Left kidney (tissue), 2 donors: ENCODE data around the gene RBMS3. TPM values are rescaled to one million over a fixed set of nuclear protein-coding genes. Genes with fewer than 3 reads are reported as not detected.

Source experiments
- DNase-seq: peaks from one replicate; pipeline ENCODE4 v3.0.0-alpha.2; 2013
- polyA plus RNA-seq: library from polyadenylated mRNA; unstranded; fragments of 120-200 nt; gene quantifications from one replicate; pipeline ENCODE4 v1.2.1, GENCODE V29; 2013; ENCODE audit not compliant: insufficient read length

RBMS3 gene
- polyA plus RNA-seq, 1 donor: 15.4 TPM

- DNase-seq: no peak
These were observed 402.4 kb downstream of the RBMS3 start for GRCh38 chr3:29683018-29683993.

- no peak for DNase-seq
These were observed 406.2 kb downstream of the RBMS3 start for GRCh38 chr3:29686889-29687592.

- no peak for DNase-seq
These were observed 409.9 kb downstream of the RBMS3 start for GRCh38 chr3:29690686-29691353.

GRCh38 chr3:29693863-29694262, 413.0 kb downstream of the RBMS3 start:
- no peak for DNase-seq

- no peak for DNase-seq
These were observed 413.5 kb downstream of the RBMS3 start for GRCh38 chr3:29694331-29694730.

GRCh38 chr3:29694783-29695182, 413.9 kb downstream of the RBMS3 start:
- no peak for DNase-seq

- no peak for DNase-seq
These were observed 414.3 kb downstream of the RBMS3 start for GRCh38 chr3:29695201-29695600.

- no peak for DNase-seq
These were observed 414.9 kb downstream of the RBMS3 start for GRCh38 chr3:29695643-29696198.

GRCh38 chr3:29696311-29696710, 415.4 kb downstream of the RBMS3 start:
- DNase-seq: no peak

GRCh38 chr3:29697989-29698388, 417.1 kb downstream of the RBMS3 start:
- no peak for DNase-seq

GRCh38 chr3:29700256-29700655, 419.4 kb downstream of the RBMS3 start:
- DNase-seq: no peak

GRCh38 chr3:29701326-29701983, 420.6 kb downstream of the RBMS3 start:
- no peak for DNase-seq

GRCh38 chr3:29705906-29706844, 425.3 kb downstream of the RBMS3 start:
- DNase-seq: no peak

GRCh38 chr3:29708884-29709283, 428.0 kb downstream of the RBMS3 start:
- no peak for DNase-seq

- DNase-seq: no peak
These were observed 430.4 kb downstream of the RBMS3 start for GRCh38 chr3:29711255-29711771.

GRCh38 chr3:29716213-29716612, 435.3 kb downstream of the RBMS3 start:
- no peak for DNase-seq

GRCh38 chr3:29718661-29719065, 437.8 kb downstream of the RBMS3 start:
- DNase-seq: no peak

- DNase-seq: no peak
These were observed 439.8 kb downstream of the RBMS3 start for GRCh38 chr3:29720665-29721064.

GRCh38 chr3:29721789-29722188, 440.9 kb downstream of the RBMS3 start:
- no peak for DNase-seq

- no peak for DNase-seq
These were observed 450.2 kb downstream of the RBMS3 start for GRCh38 chr3:29731050-29731449.
